ENCODE data around the gene DPH6. TPM values are rescaled to one million over a fixed set of nuclear protein-coding genes. Genes with fewer than 3 reads are reported as not detected.
"Not testable (repeated sequence)": the region's sequence is repeated elsewhere in the genome, so short reads cannot be mapped to it uniquely, and the experiment has no call there.

Gene DPH6
- total RNA-seq, 2 donors from 2014 or later, result 29.8 to 35.6 TPM

DNA sequence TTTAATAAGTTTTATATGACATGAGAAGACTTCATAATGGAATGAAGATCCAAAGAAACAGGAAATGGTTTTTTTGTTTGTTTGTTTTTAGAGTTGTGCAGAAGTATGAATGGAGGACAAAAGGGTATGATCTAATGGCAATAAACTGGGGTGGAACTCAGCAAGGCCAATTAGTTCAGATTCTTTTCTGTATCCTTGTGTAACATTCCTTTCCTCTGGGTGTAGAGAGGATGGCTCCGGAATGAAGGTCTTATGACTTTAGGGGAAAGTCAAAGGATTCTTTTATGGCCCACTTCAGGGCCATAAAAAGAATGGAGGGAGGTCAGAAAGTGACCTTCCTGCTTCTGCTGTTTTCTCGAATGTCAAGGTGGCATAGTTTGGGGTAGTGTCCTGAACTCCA lies 152.6 kb downstream of the DPH6 start:
- Mint-ChIP-seq H3K9me3 (peaks cover 31% of the 10 kb centered on the region), H3K36me3 (ENCODE audit: low read depth) (peaks cover 21% of the 10 kb centered on the region), H3K4me3 (no peak overlapping the region), H3K4me1 (peaks cover 3% of the 10 kb centered on the region), H3K27me3 (ENCODE audit: insufficient read depth) (no peaks in the 10 kb centered on the region), H3K27ac (no peak overlapping the region)
- TF ChIP-seq, protein P1, sequence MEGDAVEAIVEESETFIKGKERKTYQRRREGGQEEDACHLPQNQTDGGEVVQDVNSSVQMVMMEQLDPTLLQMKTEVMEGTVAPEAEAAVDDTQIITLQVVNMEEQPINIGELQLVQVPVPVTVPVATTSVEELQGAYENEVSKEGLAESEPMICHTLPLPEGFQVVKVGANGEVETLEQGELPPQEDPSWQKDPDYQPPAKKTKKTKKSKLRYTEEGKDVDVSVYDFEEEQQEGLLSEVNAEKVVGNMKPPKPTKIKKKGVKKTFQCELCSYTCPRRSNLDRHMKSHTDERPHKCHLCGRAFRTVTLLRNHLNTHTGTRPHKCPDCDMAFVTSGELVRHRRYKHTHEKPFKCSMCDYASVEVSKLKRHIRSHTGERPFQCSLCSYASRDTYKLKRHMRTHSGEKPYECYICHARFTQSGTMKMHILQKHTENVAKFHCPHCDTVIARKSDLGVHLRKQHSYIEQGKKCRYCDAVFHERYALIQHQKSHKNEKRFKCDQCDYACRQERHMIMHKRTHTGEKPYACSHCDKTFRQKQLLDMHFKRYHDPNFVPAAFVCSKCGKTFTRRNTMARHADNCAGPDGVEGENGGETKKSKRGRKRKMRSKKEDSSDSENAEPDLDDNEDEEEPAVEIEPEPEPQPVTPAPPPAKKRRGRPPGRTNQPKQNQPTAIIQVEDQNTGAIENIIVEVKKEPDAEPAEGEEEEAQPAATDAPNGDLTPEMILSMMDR (conservative IDR thresholded peaks at IDR 0.05), result no peak
- Histone ChIP-seq H3K4me3 (ENCODE audit: low read length) (no peak overlapping the region), H3K27ac (ENCODE audit: low read depth, low read length) (no peak overlapping the region), H3K27me3 (ENCODE audit: control insufficient read depth, insufficient read depth, low read length, poor library complexity, severe bottlenecking) (no peaks in the 10 kb centered on the region), H3K4me1 (ENCODE audit: control insufficient read depth, insufficient read depth, low read length) (no peaks in the 10 kb centered on the region), H3K9ac (ENCODE audit: extremely low read depth, low read length, poor library complexity, severe bottlenecking) (no peak overlapping the region), H3K36me3 (ENCODE audit: control insufficient read depth, insufficient read depth, low read length) (no peaks in the 10 kb centered on the region), H3K9me3 (ENCODE audit: control insufficient read depth, low read length) (peaks cover 4% of the 10 kb centered on the region)
- 83 to 92% methylated on average over 1 to 2 of the region's 2 CpGs for WGBS, 2 experiments (ENCODE audit: insufficient coverage in 1 of 2, insufficient read length in 1 of 2)
- DNase-seq, result no peak

DNA sequence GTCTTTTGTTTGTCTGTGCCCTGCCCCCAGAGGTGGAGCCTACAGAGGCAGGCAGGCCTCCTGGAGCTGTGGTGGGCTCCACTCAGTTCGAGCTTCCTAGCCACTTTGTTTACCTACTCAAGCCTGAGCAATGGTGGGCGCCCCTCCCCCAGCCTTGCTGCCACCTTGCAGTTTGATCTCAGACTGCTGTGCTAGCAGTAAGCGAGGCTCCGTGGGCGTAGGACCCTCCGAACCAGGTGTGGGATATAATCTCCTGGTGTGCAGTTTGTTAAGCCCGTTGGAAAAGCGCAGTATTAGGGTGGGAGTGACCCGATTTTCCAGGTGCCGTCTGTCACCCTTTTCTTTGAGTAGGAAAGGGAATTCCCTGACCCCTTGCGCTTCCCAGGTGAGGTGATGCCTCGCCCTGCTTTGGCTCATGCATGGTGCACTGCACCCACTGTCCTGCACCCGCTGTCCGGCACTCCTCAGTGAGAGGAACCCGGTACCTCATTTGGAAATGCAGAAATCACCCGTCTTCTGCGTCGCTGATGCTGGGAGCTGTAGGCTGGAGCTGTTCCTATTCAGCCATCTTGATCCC lies 154.5 kb downstream of the DPH6 start:
- H3K4me1 Mint-ChIP-seq; H3K4me1 ChIP-seq (ENCODE audit: control insufficient read depth, insufficient read depth, low read length); DNase-seq; H3K27ac Mint-ChIP-seq; H3K4me3 ChIP-seq (ENCODE audit: low read length); H3K27me3 Mint-ChIP-seq (ENCODE audit: insufficient read depth); H3K9me3 ChIP-seq (ENCODE audit: control insufficient read depth, low read length); H3K36me3 ChIP-seq (ENCODE audit: control insufficient read depth, insufficient read depth, low read length); H3K9ac ChIP-seq (ENCODE audit: extremely low read depth, low read length, poor library complexity, severe bottlenecking); H3K4me3 Mint-ChIP-seq; H3K27me3 ChIP-seq (ENCODE audit: control insufficient read depth, insufficient read depth, low read length, poor library complexity, severe bottlenecking); H3K27ac ChIP-seq (ENCODE audit: low read depth, low read length): not testable (repeated sequence)
- 92 to 96% methylated on average over 11 to 18 of the region's 18 CpGs for WGBS, 2 experiments (ENCODE audit: insufficient coverage in 1 of 2, insufficient read length in 1 of 2)
- peaks cover 21% of the 10 kb centered on the region for H3K36me3 Mint-ChIP-seq (ENCODE audit: low read depth)
- peaks cover 32% of the 10 kb centered on the region for H3K9me3 Mint-ChIP-seq

DNA sequence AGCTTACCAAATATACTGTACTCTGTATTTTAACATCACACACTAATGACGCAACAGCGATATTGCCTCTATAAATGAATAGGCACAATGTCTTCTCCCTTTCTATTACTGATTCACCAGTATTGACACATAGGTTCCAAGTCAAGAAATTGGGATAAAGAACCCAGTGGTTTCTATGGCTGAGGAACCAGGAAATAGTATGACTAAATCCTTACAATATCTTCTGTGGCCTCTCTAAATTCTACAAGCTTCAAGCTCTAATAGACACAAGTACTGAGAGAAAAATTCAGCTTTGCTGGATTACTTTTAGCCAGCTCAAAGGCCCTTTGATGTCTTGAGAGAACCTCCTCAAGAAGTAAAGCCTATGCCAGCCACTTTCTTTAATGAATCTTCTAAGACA lies 162.5 kb downstream of the DPH6 start:
- no peak for DNase-seq
- Mint-ChIP-seq H3K27me3 (ENCODE audit: insufficient read depth) (no peaks in the 10 kb centered on the region), H3K36me3 (ENCODE audit: low read depth) (peaks cover 8% of the 10 kb centered on the region), H3K4me3 (no peak overlapping the region), H3K9me3 (peaks cover 12% of the 10 kb centered on the region), H3K4me1 (peaks cover 16% of the 10 kb centered on the region), H3K27ac (no peak overlapping the region)
- Histone ChIP-seq H3K4me3 (ENCODE audit: low read length) (no peak overlapping the region), H3K9ac (ENCODE audit: extremely low read depth, low read length, poor library complexity, severe bottlenecking) (no peak overlapping the region), H3K9me3 (ENCODE audit: control insufficient read depth, low read length) (no peaks in the 10 kb centered on the region), H3K27ac (ENCODE audit: low read depth, low read length) (no peak overlapping the region), H3K36me3 (ENCODE audit: control insufficient read depth, insufficient read depth, low read length) (no peaks in the 10 kb centered on the region), H3K4me1 (ENCODE audit: control insufficient read depth, insufficient read depth, low read length) (no peaks in the 10 kb centered on the region), H3K27me3 (ENCODE audit: control insufficient read depth, insufficient read depth, low read length, poor library complexity, severe bottlenecking) (no peaks in the 10 kb centered on the region)
- TF ChIP-seq, protein P1 (conservative IDR thresholded peaks at IDR 0.05), result no peak
- 97 to 100% methylated on average over 2 of the region's 2 CpGs for WGBS, 2 experiments (ENCODE audit: insufficient coverage in 1 of 2, insufficient read length in 1 of 2)

DNA sequence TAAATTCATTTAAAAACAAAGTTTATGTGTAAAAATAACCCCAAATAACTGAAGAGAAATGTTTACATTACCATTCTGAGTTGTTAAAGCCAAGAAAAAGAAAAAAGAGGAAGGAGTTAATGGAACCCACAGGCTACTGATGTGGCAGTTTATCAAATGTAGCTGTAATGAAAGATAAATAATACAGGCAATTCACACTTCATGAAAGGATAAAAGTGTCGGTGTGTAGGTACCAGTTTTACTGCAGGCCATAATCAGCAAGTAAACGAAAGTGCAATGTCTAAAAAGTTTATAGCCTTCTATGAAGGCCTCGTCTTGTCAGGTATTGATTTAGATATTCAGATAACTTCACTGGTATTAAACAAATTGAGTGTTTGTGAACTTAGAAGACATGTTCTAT lies 164.6 kb downstream of the DPH6 start:
- Mint-ChIP-seq H3K9me3 (peaks cover 17% of the 10 kb centered on the region), H3K27me3 (ENCODE audit: insufficient read depth) (no peaks in the 10 kb centered on the region), H3K4me1 (peaks cover 16% of the 10 kb centered on the region), H3K36me3 (ENCODE audit: low read depth) (peaks cover 15% of the 10 kb centered on the region), H3K4me3 (no peak overlapping the region), H3K27ac (no peak overlapping the region)
- WGBS, 2 experiments (ENCODE audit: insufficient coverage in 1 of 2, insufficient read length in 1 of 2), result 91 to 95% methylated on average over 3 of the region's 3 CpGs
- TF ChIP-seq, protein P1 (conservative IDR thresholded peaks at IDR 0.05), result no peak
- Histone ChIP-seq H3K4me3 (ENCODE audit: low read length) (no peak overlapping the region), H3K9me3 (ENCODE audit: control insufficient read depth, low read length) (no peaks in the 10 kb centered on the region), H3K36me3 (ENCODE audit: control insufficient read depth, insufficient read depth, low read length) (no peaks in the 10 kb centered on the region), H3K4me1 (ENCODE audit: control insufficient read depth, insufficient read depth, low read length) (no peaks in the 10 kb centered on the region), H3K27me3 (ENCODE audit: control insufficient read depth, insufficient read depth, low read length, poor library complexity, severe bottlenecking) (no peaks in the 10 kb centered on the region), H3K9ac (ENCODE audit: extremely low read depth, low read length, poor library complexity, severe bottlenecking) (no peak overlapping the region), H3K27ac (ENCODE audit: low read depth, low read length) (no peak overlapping the region)
- DNase-seq, result no peak
